Keratinocyte (primary cell): ENCODE measurements around the gene SHISA3. TPM values are rescaled to one million over a fixed set of nuclear protein-coding genes. Genes with fewer than 3 reads are reported as not detected.

Experiments
- DNase-seq: peaks from one replicate; pipeline ENCODE4 v3.0.0-alpha.2; 2011; ENCODE audit warnings: low read depth, missing footprints, low spot score
- FAIRE-seq: peaks from 2 replicates; lab custom pipeline; 2011; peaks lifted over from hg19 to GRCh38; lab: Jason Lieb, UNC
- H2AFZ ChIP-seq: 2 replicates; pipeline ENCODE4 v1.6.0; 2012; ENCODE audit warnings: low read length, control low read depth, inconsistent platforms; ENCODE audit not compliant: control insufficient read depth
- H3K27ac ChIP-seq: 2 replicates; pipeline ENCODE4 v1.5.1; 2011; ENCODE audit warnings: low read length; ENCODE audit not compliant: control insufficient read depth, insufficient read depth
- H3K27me3 ChIP-seq: 3 replicates; pipeline ENCODE4 v1.6.0; 2011; ENCODE audit warnings: low read length; ENCODE audit not compliant: control insufficient read depth, insufficient read depth; ENCODE audit errors: extremely low read depth
- H3K36me3 ChIP-seq, 2 experiments: 2 replicates in 1 of 2; 3 replicates in 1 of 2; pipeline ENCODE4 v1.5.1; 2011; ENCODE audit warnings: low read length in 2 of 2, mild to moderate bottlenecking in 1 of 2; ENCODE audit not compliant: control insufficient read depth in 2 of 2, insufficient read depth in 2 of 2; ENCODE audit errors: extremely low read depth in 1 of 2
- H3K4me1 ChIP-seq: 3 replicates; pipeline ENCODE4 v1.5.1; 2011; ENCODE audit warnings: low read length; ENCODE audit not compliant: control insufficient read depth, insufficient read depth; ENCODE audit errors: extremely low read depth
- H3K4me2 ChIP-seq: 3 replicates; pipeline ENCODE4 v1.6.0; 2011; ENCODE audit warnings: low read depth, low read length; ENCODE audit not compliant: control insufficient read depth, insufficient read depth; ENCODE audit errors: extremely low read depth
- H3K4me3 ChIP-seq, 3 experiments: fragments of 200-600 bp in 1 of 3; sonication (generic) in 1 of 3; 2 replicates in 2 of 3; 3 replicates in 1 of 3; pipeline ENCODE4 v1.5.1; 2011 to 2016; ENCODE audit warnings: low read length in 3 of 3, mild to moderate bottlenecking in 3 of 3, control low read depth in 2 of 3, inconsistent platforms in 1 of 3, low read depth in 1 of 3, mixed read lengths in 1 of 3, mixed run types in 1 of 3, moderate library complexity in 1 of 3; ENCODE audit not compliant: control insufficient read depth in 2 of 3, insufficient read depth in 2 of 3; ENCODE audit errors: extremely low read depth in 1 of 3
- H3K79me2 ChIP-seq: 2 replicates; pipeline ENCODE4 v1.6.0; 2012; ENCODE audit warnings: low read length; ENCODE audit not compliant: control insufficient read depth, insufficient read depth
- H3K9ac ChIP-seq: 3 replicates; pipeline ENCODE4 v1.6.0; 2011; ENCODE audit warnings: low read length; ENCODE audit not compliant: control insufficient read depth, insufficient read depth; ENCODE audit errors: extremely low read depth
- H3K9me1 ChIP-seq: 3 replicates; pipeline ENCODE4 v1.6.0; 2011; ENCODE audit warnings: low read length; ENCODE audit not compliant: control insufficient read depth, insufficient read depth; ENCODE audit errors: extremely low read depth
- H3K9me3 ChIP-seq: 2 replicates; pipeline ENCODE4 v1.5.1; 2012; ENCODE audit warnings: low read depth, low read length; ENCODE audit not compliant: control insufficient read depth
- H4K20me1 ChIP-seq: 3 replicates; pipeline ENCODE4 v1.6.0; 2011; ENCODE audit warnings: low read length; ENCODE audit not compliant: control insufficient read depth, insufficient read depth; ENCODE audit errors: extremely low read depth
- CTCF ChIP-seq, 3 experiments: IDR thresholded peaks in 1 of 3; conservative IDR thresholded peaks in 1 of 3; optimal IDR thresholded peaks in 1 of 3; 2 replicates in 2 of 3; 3 replicates in 1 of 3; pipeline versions ENCODE3 to v1.5.1; 2011; ENCODE audit warnings: low read length in 3 of 3, mild to moderate bottlenecking in 3 of 3, moderate library complexity in 2 of 3, control low read depth in 1 of 3, inconsistent platforms in 1 of 3; ENCODE audit not compliant: insufficient read depth in 2 of 3; ENCODE audit errors: extremely low read depth in 1 of 3
- EZH2 ChIP-seq: IDR thresholded peaks from one replicate; pipeline ENCODE4 v1.6.1; 2012; ENCODE audit warnings: inconsistent platforms, mild to moderate bottlenecking, low read length, moderate library complexity
- dilution Hi-C: fragments of 300-500 bp; cut with MboI; formaldehyde crosslinking; loops from one replicate; pipeline ENCODE4 v1.7.0; 2020; ENCODE audit warnings: low sequenced_read_pairs; ENCODE audit not compliant: extremely low pct_ligation_motif_present
- polyA plus RNA-seq, 5 experiments: library from polyadenylated mRNA; depleted of rRNA in 3 of 5; stranded (reverse) in 3 of 5; stranded (forward) in 1 of 5; unstranded in 1 of 5; fragments of >200 nt; gene quantifications; 1 replicate in 1 of 5; 2 replicates in 3 of 5; 3 replicates in 1 of 5; pipeline versions ENCODE4 v1.2.1 to v1.2.3, GENCODE V29; 2011 to 2012; ENCODE audit warnings: missing spikeins in 2 of 5, low read depth in 1 of 5, low replicate concordance in 1 of 5

The SHISA3 gene
- polyA plus RNA-seq, 1 donor (not counting 4 experiments of a cell fraction or from before 2014, with no cell fraction given), result not detected

DNA sequence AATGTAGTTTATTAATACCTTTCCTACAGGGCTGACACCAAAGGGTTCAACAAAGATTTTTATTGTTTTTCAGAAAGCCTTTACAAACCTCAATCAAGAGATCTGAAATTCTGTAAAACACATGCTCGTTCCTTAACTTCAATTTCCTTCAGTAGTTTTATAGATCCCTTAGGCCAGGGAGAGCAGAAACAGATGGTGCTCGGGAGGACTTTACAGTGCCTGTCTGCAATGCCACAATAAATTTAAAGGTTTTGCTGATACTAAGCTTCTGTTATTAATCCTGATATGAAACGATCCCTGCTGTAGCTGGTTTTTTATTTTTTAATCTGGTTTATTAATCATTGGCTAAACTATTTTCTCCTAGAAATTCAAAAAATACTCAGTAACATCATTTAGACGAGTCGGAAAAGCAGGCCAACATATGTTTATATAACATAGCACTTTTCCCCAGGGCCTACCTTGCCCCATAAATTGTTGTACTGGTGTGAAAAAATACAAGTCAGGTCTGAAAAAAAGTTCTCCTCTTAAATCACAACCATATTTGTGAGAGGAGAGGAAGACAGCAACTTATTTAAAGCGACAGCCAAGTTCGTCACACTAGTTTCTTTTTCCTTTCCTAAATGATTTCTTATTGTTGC, 39.8 kb downstream of the SHISA3 start:
- H4K20me1 ChIP-seq, result no peaks in the 10 kb centered on the region
- no peak overlapping the region for H3K4me2 ChIP-seq
- dilution Hi-C loops, result no loop called here
- H3K9me1 ChIP-seq, result no peaks in the 10 kb centered on the region
- H3K27ac ChIP-seq, result no peak overlapping the region
- DNase-seq, result no peak
- H2AFZ ChIP-seq, result no peak overlapping the region
- H3K9me3 ChIP-seq, result no peaks in the 10 kb centered on the region
- FAIRE-seq, result no peak
- H3K27me3 ChIP-seq, result no peaks in the 10 kb centered on the region
- no peaks in the 10 kb centered on the region for H3K79me2 ChIP-seq
- H3K9ac ChIP-seq, result no peak overlapping the region
- H3K4me1 ChIP-seq, result no peaks in the 10 kb centered on the region
- H3K36me3 ChIP-seq, result no peaks in the 10 kb centered on the region
- H3K4me3 ChIP-seq, result no peak overlapping the region
- TF ChIP-seq CTCF (optimal IDR thresholded peaks at IDR 0.05 in 1 of 3, IDR thresholded peaks at IDR 0.05 in 1 of 3, conservative IDR thresholded peaks at IDR 0.05 in 1 of 3; ENCODE audit: extremely low read depth in 1 of 3, insufficient read depth in 2 of 3, low read length in 3 of 3), result no peak
- TF ChIP-seq EZH2, result no peak

GRCh38 chr4:42440083-42440482, 42.8 kb downstream of the SHISA3 start:
- DNase-seq (no peak), FAIRE-seq (no peak)
- TF ChIP-seq CTCF (optimal IDR thresholded peaks at IDR 0.05 in 1 of 3, IDR thresholded peaks at IDR 0.05 in 1 of 3, conservative IDR thresholded peaks at IDR 0.05 in 1 of 3; ENCODE audit: extremely low read depth in 1 of 3, insufficient read depth in 2 of 3, low read length in 3 of 3) (no peak), EZH2 (no peak)
- H3K4me2 ChIP-seq, result no peak overlapping the region
- no peaks in the 10 kb centered on the region for H4K20me1 ChIP-seq
- H3K27me3 ChIP-seq, result no peaks in the 10 kb centered on the region
- dilution Hi-C loops, result no loop called here
- H3K79me2 ChIP-seq, result no peaks in the 10 kb centered on the region
- no peaks in the 10 kb centered on the region for H3K9me1 ChIP-seq
- H3K9ac ChIP-seq, result no peak overlapping the region
- no peak overlapping the region for H3K4me3 ChIP-seq
- H3K9me3 ChIP-seq, result no peaks in the 10 kb centered on the region
- H2AFZ ChIP-seq, result no peak overlapping the region
- no peak overlapping the region for H3K27ac ChIP-seq
- no peaks in the 10 kb centered on the region for H3K36me3 ChIP-seq
- H3K4me1 ChIP-seq, result no peaks in the 10 kb centered on the region
